Erythroblast (primary cell): ENCODE results near the gene NFKB2.

Experiments
- GATA1 ChIP-seq: IDR thresholded peaks from 2 replicates; pipeline ENCODE4 v1.6.1; 2011; ENCODE audit warnings: low read depth, mild to moderate bottlenecking, control low read depth, low read length, moderate library complexity
- POLR2A ChIP-seq: IDR thresholded peaks from 2 replicates; pipeline ENCODE4 v1.6.1; 2011; ENCODE audit warnings: mild to moderate bottlenecking, low read length

GRCh38 chr10:102410429-102411073 is 15.0 kb downstream of the NFKB2 start:
- TF ChIP-seq POLR2A (no peak), GATA1 (no peak)
